ENCODE results near the gene LRRC7.
"Not testable (repeated sequence)": the region's sequence is repeated elsewhere in the genome, so short reads cannot be mapped to it uniquely, and the experiment has no call there.

The LRRC7 gene

GRCh38 chr1:69930396-69930795, 362.7 kb downstream of the LRRC7 start:
- no peak for DNase-seq
- no peaks in the 10 kb centered on the region for H3K4me1 Mint-ChIP-seq (ENCODE audit: low read depth)
- H3K4me3 Mint-ChIP-seq = no peak overlapping the region
- no peaks in the 10 kb centered on the region for H3K36me3 Mint-ChIP-seq (ENCODE audit: low read depth)
- H3K27ac Mint-ChIP-seq = no peak overlapping the region
- H3K27me3 Mint-ChIP-seq = no peaks in the 10 kb centered on the region
- no peaks in the 10 kb centered on the region for H3K9me3 Mint-ChIP-seq

- Mint-ChIP-seq H3K27me3 (no peaks in the 10 kb centered on the region), H3K36me3 (ENCODE audit: low read depth) (no peaks in the 10 kb centered on the region), H3K9me3 (no peaks in the 10 kb centered on the region), H3K4me1 (ENCODE audit: low read depth) (no peaks in the 10 kb centered on the region), H3K4me3 (no peak overlapping the region), H3K27ac (no peak overlapping the region)
- no peak for DNase-seq
Measured at GRCh38 chr1:69932760-69933159, 365.0 kb downstream of the LRRC7 start.

- DNase-seq = no peak
- H3K36me3 Mint-ChIP-seq (ENCODE audit: low read depth) = no peaks in the 10 kb centered on the region
- no peaks in the 10 kb centered on the region for H3K27me3 Mint-ChIP-seq
- no peaks in the 10 kb centered on the region for H3K4me1 Mint-ChIP-seq (ENCODE audit: low read depth)
- H3K27ac Mint-ChIP-seq = no peak overlapping the region
- peaks cover 10% of the 10 kb centered on the region for H3K9me3 Mint-ChIP-seq
- no peak overlapping the region for H3K4me3 Mint-ChIP-seq
Measured at GRCh38 chr1:69940231-69940630, 372.5 kb downstream of the LRRC7 start.

- no peak for DNase-seq
- H3K9me3 Mint-ChIP-seq = peaks cover 10% of the 10 kb centered on the region
- H3K4me3 Mint-ChIP-seq = no peak overlapping the region
- H3K27me3 Mint-ChIP-seq = no peaks in the 10 kb centered on the region
- no peak overlapping the region for H3K27ac Mint-ChIP-seq
- no peaks in the 10 kb centered on the region for H3K4me1 Mint-ChIP-seq (ENCODE audit: low read depth)
- H3K36me3 Mint-ChIP-seq (ENCODE audit: low read depth) = no peaks in the 10 kb centered on the region
Measured at GRCh38 chr1:69940816-69941215, 373.1 kb downstream of the LRRC7 start.

- H3K27ac Mint-ChIP-seq = no peak overlapping the region
- peaks cover 10% of the 10 kb centered on the region for H3K9me3 Mint-ChIP-seq
- H3K36me3 Mint-ChIP-seq (ENCODE audit: low read depth) = no peaks in the 10 kb centered on the region
- H3K4me1 Mint-ChIP-seq (ENCODE audit: low read depth) = no peaks in the 10 kb centered on the region
- no peaks in the 10 kb centered on the region for H3K27me3 Mint-ChIP-seq
- DNase-seq = no peak
- no peak overlapping the region for H3K4me3 Mint-ChIP-seq
Measured at GRCh38 chr1:69943030-69943429, 375.3 kb downstream of the LRRC7 start.

GRCh38 chr1:69946935-69947334, 379.2 kb downstream of the LRRC7 start:
- Mint-ChIP-seq H3K4me1 (ENCODE audit: low read depth) (no peaks in the 10 kb centered on the region), H3K9me3 (peaks cover 9% of the 10 kb centered on the region), H3K36me3 (ENCODE audit: low read depth) (no peaks in the 10 kb centered on the region), H3K27me3 (no peaks in the 10 kb centered on the region), H3K27ac (no peak overlapping the region), H3K4me3 (no peak overlapping the region)
- DNase-seq = no peak

- Mint-ChIP-seq H3K27ac (no peak overlapping the region), H3K4me1 (ENCODE audit: low read depth) (no peaks in the 10 kb centered on the region), H3K4me3 (no peak overlapping the region), H3K9me3 (peaks cover 9% of the 10 kb centered on the region), H3K36me3 (ENCODE audit: low read depth) (no peaks in the 10 kb centered on the region), H3K27me3 (no peaks in the 10 kb centered on the region)
- no peak for DNase-seq
Measured at GRCh38 chr1:69947837-69948236, 380.1 kb downstream of the LRRC7 start.

- H3K27me3 Mint-ChIP-seq = no peaks in the 10 kb centered on the region
- peaks cover 4% of the 10 kb centered on the region for H3K9me3 Mint-ChIP-seq
- H3K27ac Mint-ChIP-seq = no peak overlapping the region
- DNase-seq = no peak
- H3K4me1 Mint-ChIP-seq (ENCODE audit: low read depth) = no peaks in the 10 kb centered on the region
- no peak overlapping the region for H3K4me3 Mint-ChIP-seq
- no peaks in the 10 kb centered on the region for H3K36me3 Mint-ChIP-seq (ENCODE audit: low read depth)
Measured at GRCh38 chr1:69952676-69953075, 385.0 kb downstream of the LRRC7 start.

GRCh38 chr1:69962452-69962851, 394.7 kb downstream of the LRRC7 start:
- not testable (repeated sequence) for H3K27ac Mint-ChIP-seq; H3K4me1 Mint-ChIP-seq (ENCODE audit: low read depth); H3K9me3 Mint-ChIP-seq; H3K27me3 Mint-ChIP-seq; DNase-seq; H3K4me3 Mint-ChIP-seq; H3K36me3 Mint-ChIP-seq (ENCODE audit: low read depth)

GRCh38 chr1:69967245-69967766, 399.6 kb downstream of the LRRC7 start:
- Mint-ChIP-seq H3K4me1 (ENCODE audit: low read depth) (no peaks in the 10 kb centered on the region), H3K9me3 (peaks cover 16% of the 10 kb centered on the region), H3K27ac (no peak overlapping the region), H3K4me3 (no peak overlapping the region), H3K27me3 (no peaks in the 10 kb centered on the region), H3K36me3 (ENCODE audit: low read depth) (no peaks in the 10 kb centered on the region)
- no peak for DNase-seq

- Mint-ChIP-seq H3K36me3 (ENCODE audit: low read depth) (no peaks in the 10 kb centered on the region), H3K27me3 (no peaks in the 10 kb centered on the region), H3K27ac (no peak overlapping the region), H3K4me3 (no peak overlapping the region), H3K4me1 (ENCODE audit: low read depth) (no peaks in the 10 kb centered on the region), H3K9me3 (no peaks in the 10 kb centered on the region)
- DNase-seq = no peak
Measured at GRCh38 chr1:69976896-69977295, 409.2 kb downstream of the LRRC7 start.

GRCh38 chr1:69982992-69983391, 415.3 kb downstream of the LRRC7 start:
- no peaks in the 10 kb centered on the region for H3K9me3 Mint-ChIP-seq
- H3K4me1 Mint-ChIP-seq (ENCODE audit: low read depth) = peaks cover 2% of the 10 kb centered on the region
- H3K36me3 Mint-ChIP-seq (ENCODE audit: low read depth) = no peaks in the 10 kb centered on the region
- no peaks in the 10 kb centered on the region for H3K27me3 Mint-ChIP-seq
- no peak overlapping the region for H3K4me3 Mint-ChIP-seq
- no peak for DNase-seq
- no peak overlapping the region for H3K27ac Mint-ChIP-seq

- H3K4me1 Mint-ChIP-seq (ENCODE audit: low read depth) = peaks cover 2% of the 10 kb centered on the region
- no peak overlapping the region for H3K27ac Mint-ChIP-seq
- no peak for DNase-seq
- no peaks in the 10 kb centered on the region for H3K36me3 Mint-ChIP-seq (ENCODE audit: low read depth)
- H3K4me3 Mint-ChIP-seq = no peak overlapping the region
- H3K27me3 Mint-ChIP-seq = no peaks in the 10 kb centered on the region
- H3K9me3 Mint-ChIP-seq = no peaks in the 10 kb centered on the region
Measured at GRCh38 chr1:69985376-69985775, 417.7 kb downstream of the LRRC7 start.

- Mint-ChIP-seq H3K36me3 (ENCODE audit: low read depth) (no peaks in the 10 kb centered on the region), H3K27me3 (no peaks in the 10 kb centered on the region), H3K4me1 (ENCODE audit: low read depth) (peaks cover 2% of the 10 kb centered on the region), H3K4me3 (no peak overlapping the region), H3K27ac (no peak overlapping the region), H3K9me3 (no peaks in the 10 kb centered on the region)
- no peak for DNase-seq
Measured at GRCh38 chr1:69985901-69986439, 418.2 kb downstream of the LRRC7 start.

GRCh38 chr1:69987881-69988280, 420.2 kb downstream of the LRRC7 start:
- Mint-ChIP-seq H3K27me3 (no peaks in the 10 kb centered on the region), H3K36me3 (ENCODE audit: low read depth) (no peaks in the 10 kb centered on the region), H3K4me1 (ENCODE audit: low read depth) (peaks cover 2% of the 10 kb centered on the region), H3K9me3 (no peaks in the 10 kb centered on the region), H3K4me3 (no peak overlapping the region), H3K27ac (no peak overlapping the region)
- no peak for DNase-seq

GRCh38 chr1:69991644-69992043, 423.9 kb downstream of the LRRC7 start:
- DNase-seq = no peak
- Mint-ChIP-seq H3K27me3 (no peaks in the 10 kb centered on the region), H3K27ac (no peak overlapping the region), H3K36me3 (ENCODE audit: low read depth) (no peaks in the 10 kb centered on the region), H3K4me3 (no peak overlapping the region), H3K9me3 (no peaks in the 10 kb centered on the region), H3K4me1 (ENCODE audit: low read depth) (no peaks in the 10 kb centered on the region)

Data from activated T-cell treated with anti-CD3 and anti-CD28 coated beads, Interleukin-2, amount 50 U/mL, for 24 hours (primary cell).